Keratinocyte (primary cell): ENCODE data around the gene SERTAD2. TPM values are rescaled to one million over a fixed set of nuclear protein-coding genes. Genes with fewer than 3 reads are reported as not detected.

Source experiments
- DNase-seq: peaks from one replicate; pipeline ENCODE4 v3.0.0-alpha.2; 2011; ENCODE audit warnings: low read depth, missing footprints, low spot score
- FAIRE-seq: peaks from 2 replicates; lab custom pipeline; 2011; peaks lifted over from hg19 to GRCh38; lab: Jason Lieb, UNC
- H2AFZ ChIP-seq: 2 replicates; pipeline ENCODE4 v1.6.0; 2012; ENCODE audit warnings: low read length, control low read depth, inconsistent platforms; ENCODE audit not compliant: control insufficient read depth
- H3K27ac ChIP-seq: 2 replicates; pipeline ENCODE4 v1.5.1; 2011; ENCODE audit warnings: low read length; ENCODE audit not compliant: control insufficient read depth, insufficient read depth
- H3K27me3 ChIP-seq: 3 replicates; pipeline ENCODE4 v1.6.0; 2011; ENCODE audit warnings: low read length; ENCODE audit not compliant: control insufficient read depth, insufficient read depth; ENCODE audit errors: extremely low read depth
- H3K36me3 ChIP-seq, 2 experiments: 2 replicates in 1 of 2; 3 replicates in 1 of 2; pipeline ENCODE4 v1.5.1; 2011; ENCODE audit warnings: low read length in 2 of 2, mild to moderate bottlenecking in 1 of 2; ENCODE audit not compliant: control insufficient read depth in 2 of 2, insufficient read depth in 2 of 2; ENCODE audit errors: extremely low read depth in 1 of 2
- H3K4me1 ChIP-seq: 3 replicates; pipeline ENCODE4 v1.5.1; 2011; ENCODE audit warnings: low read length; ENCODE audit not compliant: control insufficient read depth, insufficient read depth; ENCODE audit errors: extremely low read depth
- H3K4me2 ChIP-seq: 3 replicates; pipeline ENCODE4 v1.6.0; 2011; ENCODE audit warnings: low read depth, low read length; ENCODE audit not compliant: control insufficient read depth, insufficient read depth; ENCODE audit errors: extremely low read depth
- H3K4me3 ChIP-seq, 3 experiments: fragments of 200-600 bp in 1 of 3; sonication (generic) in 1 of 3; 2 replicates in 2 of 3; 3 replicates in 1 of 3; pipeline ENCODE4 v1.5.1; 2011 to 2016; ENCODE audit warnings: low read length in 3 of 3, mild to moderate bottlenecking in 3 of 3, control low read depth in 2 of 3, inconsistent platforms in 1 of 3, low read depth in 1 of 3, mixed read lengths in 1 of 3, mixed run types in 1 of 3, moderate library complexity in 1 of 3; ENCODE audit not compliant: control insufficient read depth in 2 of 3, insufficient read depth in 2 of 3; ENCODE audit errors: extremely low read depth in 1 of 3
- H3K79me2 ChIP-seq: 2 replicates; pipeline ENCODE4 v1.6.0; 2012; ENCODE audit warnings: low read length; ENCODE audit not compliant: control insufficient read depth, insufficient read depth
- H3K9ac ChIP-seq: 3 replicates; pipeline ENCODE4 v1.6.0; 2011; ENCODE audit warnings: low read length; ENCODE audit not compliant: control insufficient read depth, insufficient read depth; ENCODE audit errors: extremely low read depth
- H3K9me1 ChIP-seq: 3 replicates; pipeline ENCODE4 v1.6.0; 2011; ENCODE audit warnings: low read length; ENCODE audit not compliant: control insufficient read depth, insufficient read depth; ENCODE audit errors: extremely low read depth
- H3K9me3 ChIP-seq: 2 replicates; pipeline ENCODE4 v1.5.1; 2012; ENCODE audit warnings: low read depth, low read length; ENCODE audit not compliant: control insufficient read depth
- H4K20me1 ChIP-seq: 3 replicates; pipeline ENCODE4 v1.6.0; 2011; ENCODE audit warnings: low read length; ENCODE audit not compliant: control insufficient read depth, insufficient read depth; ENCODE audit errors: extremely low read depth
- CTCF ChIP-seq, 3 experiments: IDR thresholded peaks in 1 of 3; conservative IDR thresholded peaks in 1 of 3; optimal IDR thresholded peaks in 1 of 3; 2 replicates in 2 of 3; 3 replicates in 1 of 3; pipeline versions ENCODE3 to v1.5.1; 2011; ENCODE audit warnings: low read length in 3 of 3, mild to moderate bottlenecking in 3 of 3, moderate library complexity in 2 of 3, control low read depth in 1 of 3, inconsistent platforms in 1 of 3; ENCODE audit not compliant: insufficient read depth in 2 of 3; ENCODE audit errors: extremely low read depth in 1 of 3
- EZH2 ChIP-seq: IDR thresholded peaks from one replicate; pipeline ENCODE4 v1.6.1; 2012; ENCODE audit warnings: inconsistent platforms, mild to moderate bottlenecking, low read length, moderate library complexity
- dilution Hi-C: fragments of 300-500 bp; cut with MboI; formaldehyde crosslinking; loops from one replicate; pipeline ENCODE4 v1.7.0; 2020; ENCODE audit warnings: low sequenced_read_pairs; ENCODE audit not compliant: extremely low pct_ligation_motif_present
- polyA plus RNA-seq, 5 experiments: library from polyadenylated mRNA; depleted of rRNA in 3 of 5; stranded (reverse) in 3 of 5; stranded (forward) in 1 of 5; unstranded in 1 of 5; fragments of >200 nt; gene quantifications; 1 replicate in 1 of 5; 2 replicates in 3 of 5; 3 replicates in 1 of 5; pipeline versions ENCODE4 v1.2.1 to v1.2.3, GENCODE V29; 2011 to 2012; ENCODE audit warnings: missing spikeins in 2 of 5, low read depth in 1 of 5, low replicate concordance in 1 of 5

Gene SERTAD2
- polyA plus RNA-seq, 1 donor (not counting 4 experiments of a cell fraction or from before 2014, with no cell fraction given), result 13.1 TPM

- H3K4me1 ChIP-seq, result peaks cover 18% of the 10 kb centered on the region
- no peak overlapping the region for H3K9ac ChIP-seq
- H3K9me3 ChIP-seq, result no peaks in the 10 kb centered on the region
- no peak overlapping the region for H3K4me2 ChIP-seq
- H3K9me1 ChIP-seq, result no peaks in the 10 kb centered on the region
- H3K4me3 ChIP-seq, result no peak overlapping the region
- FAIRE-seq (no peak), DNase-seq (no peak)
- TF ChIP-seq CTCF (optimal IDR thresholded peaks at IDR 0.05 in 1 of 3, IDR thresholded peaks at IDR 0.05 in 1 of 3, conservative IDR thresholded peaks at IDR 0.05 in 1 of 3; ENCODE audit: extremely low read depth in 1 of 3, insufficient read depth in 2 of 3, low read length in 3 of 3) (no peak), EZH2 (no peak)
- no peaks in the 10 kb centered on the region for H3K27me3 ChIP-seq
- dilution Hi-C loops, result no loop called here
- no peaks in the 10 kb centered on the region for H3K36me3 ChIP-seq
- no peaks in the 10 kb centered on the region for H4K20me1 ChIP-seq
- no peaks in the 10 kb centered on the region for H3K79me2 ChIP-seq
- no peak overlapping the region for H3K27ac ChIP-seq
- H2AFZ ChIP-seq, result no peak overlapping the region
Measured at GRCh38 chr2:64615844-64616536, 37.7 kb downstream of the SERTAD2 start.

- TF ChIP-seq CTCF (optimal IDR thresholded peaks at IDR 0.05 in 1 of 3, IDR thresholded peaks at IDR 0.05 in 1 of 3, conservative IDR thresholded peaks at IDR 0.05 in 1 of 3; ENCODE audit: extremely low read depth in 1 of 3, insufficient read depth in 2 of 3, low read length in 3 of 3) (no peak), EZH2 (no peak)
- Histone ChIP-seq H4K20me1 (no peaks in the 10 kb centered on the region), H3K36me3 (no peaks in the 10 kb centered on the region), H3K4me3 (no peak overlapping the region), H3K9me1 (no peaks in the 10 kb centered on the region), H2AFZ (no peak overlapping the region), H3K9me3 (no peaks in the 10 kb centered on the region), H3K27me3 (no peaks in the 10 kb centered on the region), H3K79me2 (no peaks in the 10 kb centered on the region), H3K4me1 (peaks cover 18% of the 10 kb centered on the region), H3K4me2 (no peak overlapping the region), H3K27ac (no peak overlapping the region), H3K9ac (no peak overlapping the region)
- DNase-seq (no peak), FAIRE-seq (no peak)
- dilution Hi-C loops, result no loop called here
Measured at GRCh38 chr2:64615192-64615763, 38.4 kb downstream of the SERTAD2 start.
